Measurements from ENCODE around the gene DPPA4. TPM values are rescaled to one million over a fixed set of nuclear protein-coding genes. Genes with fewer than 3 reads are reported as not detected.
"Not testable (repeated sequence)": the region's sequence is repeated elsewhere in the genome, so short reads cannot be mapped to it uniquely, and the experiment has no call there.

Gene DPPA4, protein sequence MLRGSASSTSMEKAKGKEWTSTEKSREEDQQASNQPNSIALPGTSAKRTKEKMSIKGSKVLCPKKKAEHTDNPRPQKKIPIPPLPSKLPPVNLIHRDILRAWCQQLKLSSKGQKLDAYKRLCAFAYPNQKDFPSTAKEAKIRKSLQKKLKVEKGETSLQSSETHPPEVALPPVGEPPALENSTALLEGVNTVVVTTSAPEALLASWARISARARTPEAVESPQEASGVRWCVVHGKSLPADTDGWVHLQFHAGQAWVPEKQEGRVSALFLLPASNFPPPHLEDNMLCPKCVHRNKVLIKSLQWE
- total RNA-seq: not detected in 2 replicates

- no peak for DNase-seq (ENCODE audit: low read depth)
These were observed at the start of gene DPPA4 for GRCh38 chr3:109337393-109337792. Gene DPPA4 (minus strand): TSS chr3:109337546. CDS start chr3:109337517, 29 bp downstream.

- no peak for DNase-seq (ENCODE audit: low read depth)
These were observed 48.3 kb upstream of the DPPA4 start for GRCh38 chr3:109385442-109386318.

DNA sequence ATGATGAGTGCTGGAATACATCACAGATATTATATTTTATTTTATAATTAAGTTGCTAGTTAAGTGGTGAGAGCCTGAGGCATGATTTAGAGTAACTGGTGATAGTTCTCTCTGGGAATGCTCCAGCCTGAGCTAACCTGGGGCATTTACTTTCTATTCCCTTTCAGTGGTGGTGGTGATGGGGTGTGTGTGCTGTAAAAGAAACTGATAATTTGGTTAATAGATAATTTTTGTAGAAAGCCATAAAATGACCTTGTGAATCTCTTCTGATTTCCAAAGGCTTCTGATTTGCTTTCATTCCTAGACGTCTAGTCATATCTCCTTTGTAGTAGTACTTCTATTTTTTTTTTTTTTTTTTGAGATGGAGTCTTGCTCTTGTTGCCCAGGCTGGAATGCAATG, 46.8 kb upstream of the DPPA4 start:
- no peak for DNase-seq (ENCODE audit: low read depth)

- no peak for DNase-seq (ENCODE audit: low read depth)
These were observed 45.2 kb upstream of the DPPA4 start for GRCh38 chr3:109382588-109382987.

- no peak for DNase-seq (ENCODE audit: low read depth)
These were observed 38.6 kb upstream of the DPPA4 start for GRCh38 chr3:109375975-109376374.

DNA sequence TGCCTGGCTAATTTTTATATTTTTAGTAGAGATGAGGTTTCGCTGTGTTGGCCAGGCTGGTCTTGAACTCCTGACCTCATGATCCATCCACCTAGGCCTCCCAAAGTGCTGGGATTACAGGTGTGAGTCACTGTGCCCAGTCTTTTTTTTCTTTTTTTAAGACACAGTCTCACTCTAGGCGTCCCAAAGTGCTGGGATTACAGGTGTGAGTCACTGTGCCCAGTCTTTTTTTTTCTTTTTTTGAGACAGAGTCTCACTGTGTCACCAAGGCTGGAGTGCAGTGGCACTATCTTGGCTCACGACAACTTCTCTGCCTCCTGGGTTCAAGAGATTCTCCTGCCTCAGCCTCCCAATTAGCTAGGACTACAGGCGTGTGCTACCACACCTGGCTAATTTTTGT, 37.1 kb upstream of the DPPA4 start:
- DNase-seq (ENCODE audit: low read depth): not testable (repeated sequence)

DNA sequence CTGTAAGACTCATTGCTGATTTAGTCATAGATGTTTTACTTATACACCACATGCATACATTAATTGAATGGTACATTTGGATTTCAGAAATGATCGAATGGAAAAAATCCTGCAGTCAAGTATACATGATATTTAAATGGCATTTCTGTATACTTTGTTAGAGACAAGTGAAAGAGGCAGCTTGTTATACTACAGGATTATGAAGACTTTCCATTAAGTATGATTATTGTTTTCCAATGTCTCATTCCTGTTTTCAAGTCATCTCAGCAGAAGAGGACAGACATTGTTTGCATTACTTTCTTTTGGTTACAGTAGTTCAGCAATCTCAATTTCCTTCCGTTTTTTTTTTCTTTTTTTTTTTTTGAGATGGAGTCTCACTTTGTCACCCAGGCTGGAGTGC, 36.6 kb upstream of the DPPA4 start:
- no peak for DNase-seq (ENCODE audit: low read depth)

GRCh38 chr3:109372639-109373038, 35.3 kb upstream of the DPPA4 start:
- DNase-seq (ENCODE audit: low read depth): no peak

DNA sequence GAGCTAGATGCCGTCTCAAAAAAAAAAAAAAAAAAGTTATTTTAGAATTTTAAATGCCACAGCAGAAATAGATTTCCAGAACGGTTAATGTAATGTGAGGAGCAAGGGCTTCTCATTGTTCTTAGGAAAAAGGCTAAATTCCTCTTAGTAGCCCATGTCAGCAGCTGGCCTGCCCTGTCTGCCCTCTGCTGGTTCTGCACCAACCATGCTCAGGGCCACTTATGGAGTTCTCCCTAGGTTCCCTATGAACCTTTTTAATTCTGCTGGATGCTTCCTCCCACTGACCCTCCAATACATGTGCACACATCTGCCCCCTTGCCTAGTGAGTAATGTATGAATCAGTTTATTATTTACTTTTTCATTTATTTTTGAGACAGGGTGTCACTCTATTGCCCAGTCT, 32.2 kb upstream of the DPPA4 start:
- no peak for DNase-seq (ENCODE audit: low read depth)

GRCh38 chr3:109364088-109364487, 26.7 kb upstream of the DPPA4 start:
- DNase-seq (ENCODE audit: low read depth): no peak

GRCh38 chr3:109363634-109364033, 26.3 kb upstream of the DPPA4 start:
- DNase-seq (ENCODE audit: low read depth): no peak

DNA sequence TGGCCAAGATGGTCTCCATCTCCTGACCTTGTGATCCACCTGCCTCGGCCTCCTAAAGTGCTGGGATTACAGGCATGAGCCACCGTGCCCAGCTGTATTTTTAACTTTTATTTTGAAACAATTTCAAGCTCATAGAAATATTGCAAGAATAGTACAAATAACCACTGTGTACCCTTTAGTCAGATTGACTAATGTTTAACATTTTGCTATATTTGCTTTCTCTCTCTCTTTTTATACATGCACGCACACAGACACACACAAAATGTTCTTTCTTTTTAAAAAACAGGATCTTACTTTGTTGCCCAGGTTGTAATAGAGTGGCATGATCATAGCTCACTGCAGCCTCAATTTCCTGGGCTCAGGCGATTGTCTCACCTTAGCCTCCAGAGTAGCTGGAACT, 25.5 kb upstream of the DPPA4 start:
- DNase-seq (ENCODE audit: low read depth): no peak

- DNase-seq (ENCODE audit: low read depth): not testable (repeated sequence)
These were observed 21.5 kb upstream of the DPPA4 start for GRCh38 chr3:109358809-109359208.

DNA sequence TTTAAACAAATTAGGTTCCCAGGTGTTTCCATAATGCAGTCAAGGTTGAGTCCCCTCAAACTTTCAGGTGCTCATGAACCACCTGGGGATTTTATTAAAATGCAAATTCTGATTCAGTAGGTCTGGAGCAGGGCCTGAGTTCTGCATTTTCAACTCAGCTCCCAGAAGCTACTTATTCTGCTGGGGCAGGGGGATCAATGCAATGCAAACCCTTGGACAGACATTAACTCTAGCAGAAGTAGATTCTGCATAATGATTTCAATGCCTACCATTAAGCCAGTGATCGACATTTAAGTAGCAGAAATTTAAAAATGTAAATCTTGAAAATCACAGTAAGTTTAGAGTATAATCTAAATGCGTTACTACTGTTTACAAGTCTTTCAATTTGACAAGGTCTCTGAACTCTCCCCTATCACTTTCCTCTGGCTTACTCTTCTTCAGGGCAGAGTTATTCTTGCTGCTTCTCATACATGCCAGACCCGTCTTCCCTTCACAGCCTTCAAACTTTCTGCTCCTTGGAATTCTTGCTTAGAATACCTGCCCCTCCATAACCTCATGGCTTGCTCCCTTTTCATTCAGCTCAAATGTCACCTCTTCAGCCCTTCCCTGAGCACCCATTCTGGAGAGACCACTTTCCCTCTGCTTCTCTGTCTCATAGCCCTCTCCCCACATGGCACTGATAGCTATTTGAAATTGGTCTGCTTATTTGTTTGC, 19.3 kb upstream of the DPPA4 start:
- no peak for DNase-seq (ENCODE audit: low read depth)

GRCh38 chr3:109355625-109356441, 18.5 kb upstream of the DPPA4 start:
- peak; percentile 23 for DNase-seq (ENCODE audit: low read depth)

GRCh38 chr3:109353057-109353456, 15.7 kb upstream of the DPPA4 start:
- DNase-seq (ENCODE audit: low read depth): no peak

- no peak for DNase-seq (ENCODE audit: low read depth)
These were observed 13.9 kb upstream of the DPPA4 start for GRCh38 chr3:109351231-109351630.

- DNase-seq (ENCODE audit: low read depth): peak; percentile 22
These were observed 9.5 kb upstream of the DPPA4 start for GRCh38 chr3:109346770-109347295.

GRCh38 chr3:109346099-109346498, 8.8 kb upstream of the DPPA4 start:
- no peak for DNase-seq (ENCODE audit: low read depth)

GRCh38 chr3:109339714-109340648, 2.6 kb upstream of the DPPA4 start:
- DNase-seq (ENCODE audit: low read depth): peak; percentile 30

All from renal cortical epithelial cell (primary cell).